B cell (primary cell): ENCODE measurements around the gene DPP4.

Experiments
- EZH2 ChIP-seq: IDR thresholded peaks from 2 replicates; pipeline ENCODE4 v1.6.1; 2012; ENCODE audit warnings: borderline replicate concordance, low read depth, mild to moderate bottlenecking, moderate library complexity, low read length; ENCODE audit not compliant: insufficient read depth, poor library complexity, severe bottlenecking
- TF ChIP-seq, protein P1 (sequence below): fragments of 200-600 bp; IDR thresholded peaks from one replicate; pipeline ENCODE4 v1.8.0; 2022; ENCODE audit warnings: antibody characterized with exemption, mild to moderate bottlenecking

DNA sequence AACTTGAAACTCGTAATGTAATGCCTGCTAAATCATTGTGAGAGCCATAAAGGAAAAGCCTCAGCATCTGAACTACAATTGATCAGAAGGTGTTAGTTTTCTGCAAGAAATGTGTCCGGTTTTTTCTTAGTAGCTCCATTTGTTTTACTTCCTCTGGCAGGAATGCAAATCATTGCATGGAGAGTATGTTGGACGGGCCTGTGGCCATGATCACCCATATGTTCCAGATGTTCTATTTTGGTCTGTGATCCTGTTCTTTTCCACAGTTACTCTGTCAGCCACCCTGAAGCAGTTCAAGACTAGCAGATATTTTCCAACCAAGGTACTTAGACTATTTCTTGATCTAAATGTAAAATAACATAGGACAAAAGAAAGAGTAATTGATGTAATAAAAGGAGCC is 126.6 kb downstream of the DPP4 start:
- TF ChIP-seq EZH2: no peak
- TF ChIP-seq, protein P1, sequence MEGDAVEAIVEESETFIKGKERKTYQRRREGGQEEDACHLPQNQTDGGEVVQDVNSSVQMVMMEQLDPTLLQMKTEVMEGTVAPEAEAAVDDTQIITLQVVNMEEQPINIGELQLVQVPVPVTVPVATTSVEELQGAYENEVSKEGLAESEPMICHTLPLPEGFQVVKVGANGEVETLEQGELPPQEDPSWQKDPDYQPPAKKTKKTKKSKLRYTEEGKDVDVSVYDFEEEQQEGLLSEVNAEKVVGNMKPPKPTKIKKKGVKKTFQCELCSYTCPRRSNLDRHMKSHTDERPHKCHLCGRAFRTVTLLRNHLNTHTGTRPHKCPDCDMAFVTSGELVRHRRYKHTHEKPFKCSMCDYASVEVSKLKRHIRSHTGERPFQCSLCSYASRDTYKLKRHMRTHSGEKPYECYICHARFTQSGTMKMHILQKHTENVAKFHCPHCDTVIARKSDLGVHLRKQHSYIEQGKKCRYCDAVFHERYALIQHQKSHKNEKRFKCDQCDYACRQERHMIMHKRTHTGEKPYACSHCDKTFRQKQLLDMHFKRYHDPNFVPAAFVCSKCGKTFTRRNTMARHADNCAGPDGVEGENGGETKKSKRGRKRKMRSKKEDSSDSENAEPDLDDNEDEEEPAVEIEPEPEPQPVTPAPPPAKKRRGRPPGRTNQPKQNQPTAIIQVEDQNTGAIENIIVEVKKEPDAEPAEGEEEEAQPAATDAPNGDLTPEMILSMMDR: no peak
